VCaP (cell line): ENCODE measurements around the gene ARID4B.
"Not testable (repeated sequence)": the region's sequence is repeated elsewhere in the genome, so short reads cannot be mapped to it uniquely, and the experiment has no call there.

Source experiments
- H3K27ac ChIP-seq: fragments of 450-650 bp; 2 replicates; pipeline ENCODE4 v1.5.1; 2017
- CTCF ChIP-seq: fragments of 450-650 bp; conservative IDR thresholded peaks from 2 replicates; pipeline ENCODE4 v1.5.1; 2017; ENCODE audit warnings: mild to moderate bottlenecking, moderate library complexity

The ARID4B gene

DNA sequence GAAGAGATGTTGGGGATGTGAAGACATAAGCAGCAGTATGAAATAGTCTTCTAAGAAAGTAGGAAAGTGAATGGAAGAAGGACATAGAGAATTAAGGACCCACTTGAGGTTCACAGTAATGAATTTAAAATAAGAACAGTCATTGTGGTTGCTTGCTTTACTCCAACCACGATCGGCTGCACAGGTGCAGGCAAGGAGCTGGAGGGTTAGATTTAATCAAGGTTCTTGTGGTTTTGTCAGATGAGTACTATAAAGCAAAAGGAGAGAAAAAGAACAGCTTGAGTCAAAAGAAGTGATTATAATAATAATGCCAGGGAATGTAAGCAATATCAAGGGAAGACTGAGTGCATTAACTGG is 120.8 kb downstream of the ARID4B start:
- H3K27ac ChIP-seq = no peak overlapping the region
- no peak for TF ChIP-seq CTCF

- no peak overlapping the region for H3K27ac ChIP-seq
- no peak for TF ChIP-seq CTCF
Measured at GRCh38 chr1:235206533-235207208, 121.3 kb downstream of the ARID4B start.

DNA sequence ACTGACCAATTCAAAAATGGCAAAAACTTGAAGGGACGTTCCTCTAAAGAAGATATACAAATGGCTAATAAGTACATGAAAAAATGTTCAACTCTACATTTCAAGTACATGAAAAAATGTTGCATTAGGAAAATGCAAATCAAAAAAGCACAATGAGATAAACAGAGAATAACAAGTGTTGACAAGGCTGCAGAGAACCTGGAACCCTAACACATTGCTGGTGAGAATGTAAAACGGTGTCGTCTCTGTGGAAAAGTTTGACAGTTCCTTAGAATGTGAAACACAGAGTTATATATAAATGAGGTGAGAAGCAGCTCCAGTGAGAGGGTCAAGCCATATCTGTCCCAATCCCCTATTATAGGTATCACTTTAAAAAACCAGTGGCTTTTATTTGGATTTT is 122.3 kb downstream of the ARID4B start:
- no peak overlapping the region for H3K27ac ChIP-seq
- TF ChIP-seq CTCF = no peak

DNA sequence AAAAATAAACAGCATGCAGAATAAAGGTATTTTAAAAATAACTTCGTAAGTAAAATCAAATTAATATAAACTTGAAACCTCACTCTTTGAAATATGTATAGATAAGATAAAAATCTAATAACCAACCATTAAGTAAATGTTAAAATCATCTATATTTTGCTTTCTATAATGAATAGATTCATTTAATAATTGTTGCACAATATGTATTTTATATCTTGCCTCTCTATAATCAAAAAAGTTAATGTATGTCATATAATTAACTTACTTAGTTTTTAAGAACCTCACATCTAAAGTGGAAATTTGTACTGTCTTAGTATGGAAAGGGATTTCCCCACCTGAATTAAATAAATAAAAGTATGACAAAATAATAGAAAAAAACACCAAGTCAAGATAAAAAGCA is 124.6 kb downstream of the ARID4B start:
- no peak for TF ChIP-seq CTCF
- no peak overlapping the region for H3K27ac ChIP-seq

- not testable (repeated sequence) for H3K27ac ChIP-seq
Measured at GRCh38 chr1:235202447-235202846, 125.5 kb downstream of the ARID4B start.

GRCh38 chr1:235199441-235199840 is 128.5 kb downstream of the ARID4B start:
- no peak for TF ChIP-seq CTCF
- H3K27ac ChIP-seq = no peak overlapping the region

GRCh38 chr1:235190431-235190830 is 137.5 kb downstream of the ARID4B start:
- no peak for TF ChIP-seq CTCF
- H3K27ac ChIP-seq = no peak overlapping the region

- H3K27ac ChIP-seq = no peak overlapping the region
- no peak for TF ChIP-seq CTCF
Measured at GRCh38 chr1:235187316-235187715, 140.7 kb downstream of the ARID4B start.
